C1 segment of cervical spinal cord (tissue), 14 donors: Measurements from ENCODE around the gene AGO1.

Experiments
- DNase-seq, 14 donors: peaks; one replicate each; lab custom pipeline; 2025; lab: John Stamatoyannopoulos, UW

The AGO1 gene

GRCh38 chr1:35882945-35883634, at the start of gene AGO1:
TSS of gene AGO1 (plus strand) at chr1:35883209. CDS start at chr1:35883422, 213 bp downstream.
- DNase-seq = peak; percentile 36 to 97 (median 88)

GRCh38 chr1:35833395-35833794, 49.6 kb upstream of the AGO1 start:
- DNase-seq = no peak

- DNase-seq = no peak
Measured at GRCh38 chr1:35834218-35834617, 48.8 kb upstream of the AGO1 start.

DNA sequence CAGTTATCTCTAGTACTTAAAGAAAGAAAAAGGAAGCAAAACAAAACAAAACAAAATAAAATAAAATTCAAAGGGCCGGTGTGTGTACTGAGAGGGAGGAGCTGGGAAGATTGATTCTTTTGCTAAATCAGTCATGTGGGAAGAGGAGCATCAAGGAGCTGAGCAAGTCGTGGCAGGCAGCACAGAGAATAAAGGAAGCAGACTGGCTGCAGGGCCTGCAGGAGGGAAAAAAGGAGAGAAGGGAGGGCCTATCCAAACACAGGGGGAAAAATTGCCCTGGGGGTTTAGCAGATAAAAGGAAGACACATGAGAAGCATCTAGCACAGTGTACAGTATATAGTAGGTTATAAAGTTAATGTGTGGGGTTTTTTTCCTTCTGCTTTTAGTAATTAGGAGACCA, 47.6 kb upstream of the AGO1 start:
- DNase-seq = no peak

GRCh38 chr1:35836734-35837133, 46.3 kb upstream of the AGO1 start:
- no peak for DNase-seq

DNA sequence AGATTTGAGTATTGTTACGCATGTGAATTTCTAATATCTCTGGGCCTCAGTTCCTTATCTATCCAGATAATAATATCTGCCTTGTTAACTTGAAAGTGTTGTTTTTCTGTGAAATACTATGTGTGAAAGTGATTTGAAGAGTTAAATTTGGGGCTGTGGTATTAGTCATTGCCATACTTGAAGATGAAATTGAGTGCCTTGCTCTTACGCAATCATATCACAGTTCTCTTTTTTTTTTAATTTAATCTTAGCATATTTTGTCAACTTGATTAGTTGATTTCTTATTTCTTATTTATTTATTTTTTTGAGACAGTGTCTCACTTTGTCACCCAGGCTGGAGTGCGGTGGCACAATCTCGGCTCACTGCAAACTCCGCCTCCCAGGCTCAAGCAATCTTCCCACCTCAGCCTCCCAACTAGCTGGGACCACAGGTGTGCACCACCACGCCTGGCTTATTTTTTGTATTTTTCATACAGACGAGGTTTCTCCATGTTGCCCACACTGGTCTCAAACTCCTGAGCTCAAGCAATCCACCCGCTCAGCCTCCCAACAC, 44.2 kb upstream of the AGO1 start:
- no peak for DNase-seq

DNA sequence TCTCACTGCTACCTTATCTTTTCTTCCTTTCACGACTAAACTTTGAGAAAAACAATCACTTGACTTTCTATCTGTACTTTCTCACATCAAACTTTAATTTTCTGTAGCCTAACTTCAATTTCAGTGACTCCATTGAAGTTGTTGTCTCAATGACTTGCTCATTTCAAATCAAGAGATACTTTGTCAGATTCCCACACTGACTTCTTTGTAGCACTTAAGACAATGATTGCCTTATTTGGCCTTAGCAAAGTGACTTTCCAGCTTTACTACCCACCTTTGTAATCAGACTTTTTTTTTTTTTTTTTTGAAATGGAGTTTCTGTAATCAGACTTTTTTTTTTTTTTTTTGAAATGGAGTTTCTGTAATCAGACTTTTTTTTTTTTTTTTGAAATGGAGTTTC, 38.2 kb upstream of the AGO1 start:
- no peak for DNase-seq

- DNase-seq = peak in 4 of 14 donors; percentile 7 to 26 (median 12)
Measured at GRCh38 chr1:35845766-35846165, 37.2 kb upstream of the AGO1 start.

- DNase-seq = no peak
Measured at GRCh38 chr1:35847935-35848565, 35.0 kb upstream of the AGO1 start.

- no peak for DNase-seq
Measured at GRCh38 chr1:35850051-35850450, 33.0 kb upstream of the AGO1 start.

- no peak for DNase-seq
Measured at GRCh38 chr1:35850716-35851115, 32.3 kb upstream of the AGO1 start.

GRCh38 chr1:35851132-35851869, 31.7 kb upstream of the AGO1 start:
- DNase-seq = peak in 5 of 14 donors; percentile 4 to 77 (median 21)

GRCh38 chr1:35852241-35852640, 30.8 kb upstream of the AGO1 start:
- no peak for DNase-seq

DNA sequence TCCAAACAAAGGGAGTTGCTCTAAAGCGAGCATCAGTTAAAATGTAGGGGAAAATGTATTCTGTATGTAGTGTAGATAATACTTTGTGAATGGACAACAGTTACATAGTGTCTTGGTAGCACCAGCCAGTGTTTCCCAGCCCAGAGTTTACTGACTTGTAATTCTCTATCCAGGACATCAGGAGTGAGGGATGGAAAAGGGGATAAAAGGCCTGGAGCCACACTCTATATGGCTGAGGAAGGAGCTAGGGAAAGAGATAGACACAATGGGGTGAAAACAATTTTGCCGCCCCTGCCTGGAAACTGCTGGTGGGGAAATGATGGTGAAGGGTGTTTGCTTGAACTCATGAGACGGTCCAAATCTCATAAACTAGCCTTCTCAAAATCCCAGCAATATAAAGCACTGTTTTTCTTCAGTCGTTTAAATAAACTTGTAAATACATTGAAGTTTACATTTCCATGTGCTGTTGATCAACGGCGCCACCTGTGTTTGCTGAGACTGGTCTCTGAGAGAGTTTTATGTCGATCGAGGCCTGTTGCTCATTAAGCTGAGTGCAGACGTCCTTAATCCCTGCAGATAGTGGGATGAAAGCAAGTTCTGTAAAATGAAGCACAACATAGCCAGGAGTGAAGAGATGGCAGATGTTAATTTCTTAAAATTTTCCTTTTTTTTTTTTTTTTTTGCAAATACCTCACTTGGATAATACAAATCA, 27.9 kb upstream of the AGO1 start:
- no peak for DNase-seq

DNA sequence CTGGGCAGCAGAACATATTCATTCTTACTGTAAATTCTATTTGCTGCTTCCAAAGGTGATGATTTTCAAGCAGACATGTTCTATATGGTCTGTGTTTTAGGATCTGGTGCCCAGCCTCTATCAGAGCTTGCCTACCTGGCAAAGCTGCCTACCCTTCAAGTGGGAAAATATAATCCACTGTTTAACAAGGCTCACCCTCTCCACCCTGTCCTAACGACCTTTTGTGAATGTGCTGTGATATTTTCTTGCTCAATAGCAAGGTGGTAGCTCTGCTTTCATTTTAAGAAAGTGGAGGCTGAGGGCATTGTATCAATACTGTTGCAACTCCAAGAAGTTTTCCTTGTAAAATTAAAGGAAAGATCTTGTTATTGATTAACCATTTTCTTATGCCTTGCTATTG, 26.0 kb upstream of the AGO1 start:
- DNase-seq = no peak

DNA sequence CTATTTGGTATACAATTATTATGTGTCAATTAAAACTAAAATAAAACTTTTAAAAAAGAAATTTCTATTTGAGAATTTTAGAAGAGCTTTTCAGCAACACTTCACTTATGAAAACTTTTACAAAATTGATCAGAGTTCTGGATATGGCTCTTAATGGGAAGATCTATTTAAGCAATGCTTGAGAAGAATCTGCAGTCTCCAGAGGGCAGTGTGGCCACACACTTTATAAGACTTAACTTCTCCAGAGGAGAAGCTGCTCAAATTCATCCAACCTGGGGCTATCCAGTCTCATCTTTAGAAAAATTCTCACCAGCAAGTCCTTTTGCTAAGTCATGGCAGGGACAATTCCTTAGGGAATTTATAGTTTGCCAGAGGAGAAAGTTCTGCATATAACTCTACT, 25.2 kb upstream of the AGO1 start:
- no peak for DNase-seq

DNA sequence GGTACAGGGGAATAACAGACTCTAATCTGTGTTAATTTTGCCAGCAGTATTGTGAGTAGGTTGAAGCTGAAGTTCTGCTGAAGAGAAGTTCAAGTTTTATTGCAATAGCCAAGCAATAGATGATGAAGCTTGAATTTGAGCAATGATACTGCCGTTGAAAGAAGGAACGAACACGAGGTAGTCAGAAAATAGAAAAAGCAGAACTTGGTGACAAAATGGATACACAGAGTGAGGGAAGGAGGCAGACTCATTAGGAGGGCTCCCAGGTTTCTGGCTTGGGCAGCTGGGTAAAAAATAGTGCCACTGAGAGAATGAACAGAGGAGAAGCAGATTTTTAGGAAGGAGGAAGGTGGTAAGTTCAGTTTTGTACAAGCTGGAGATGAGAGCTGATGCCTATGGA, 22.3 kb upstream of the AGO1 start:
- DNase-seq = no peak

- no peak for DNase-seq
Measured at GRCh38 chr1:35863136-35863535, 19.9 kb upstream of the AGO1 start.

DNA sequence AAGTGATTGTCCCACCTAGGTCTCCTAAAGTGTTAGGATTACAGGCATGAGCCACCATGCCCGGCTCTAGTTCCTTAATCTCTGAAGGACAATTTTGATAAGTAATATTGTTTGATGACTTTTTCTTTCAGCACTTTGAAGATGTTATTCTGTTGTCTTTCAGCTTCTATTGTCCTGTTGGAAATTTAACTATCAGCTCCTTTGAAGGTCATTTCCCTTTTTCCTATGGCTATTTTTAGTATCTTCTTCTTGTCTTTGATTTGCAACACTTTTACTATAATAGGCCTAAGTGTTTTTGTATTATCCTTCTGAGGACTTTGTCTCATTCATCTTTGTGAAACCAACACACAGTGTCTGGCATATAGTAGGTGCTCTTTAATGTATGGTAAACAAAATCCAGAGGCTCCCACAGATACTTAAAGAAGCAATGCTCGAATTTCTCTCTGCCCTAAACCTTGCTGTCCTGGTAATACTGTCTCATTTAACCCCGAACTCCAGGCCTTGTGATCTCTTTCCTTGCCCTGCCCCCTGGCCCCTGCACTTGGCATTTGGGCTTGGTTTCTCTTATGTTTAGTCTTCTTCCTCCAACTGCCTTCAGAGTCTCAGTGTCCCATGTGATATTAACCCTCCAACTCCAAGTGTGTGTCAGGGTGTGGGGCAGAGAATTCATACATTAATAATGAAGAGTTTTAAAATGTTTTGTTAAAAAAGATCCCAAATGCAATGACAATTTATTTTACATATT, 19.0 kb upstream of the AGO1 start:
- no peak for DNase-seq

- DNase-seq = no peak
Measured at GRCh38 chr1:35864813-35865212, 18.2 kb upstream of the AGO1 start.

DNA sequence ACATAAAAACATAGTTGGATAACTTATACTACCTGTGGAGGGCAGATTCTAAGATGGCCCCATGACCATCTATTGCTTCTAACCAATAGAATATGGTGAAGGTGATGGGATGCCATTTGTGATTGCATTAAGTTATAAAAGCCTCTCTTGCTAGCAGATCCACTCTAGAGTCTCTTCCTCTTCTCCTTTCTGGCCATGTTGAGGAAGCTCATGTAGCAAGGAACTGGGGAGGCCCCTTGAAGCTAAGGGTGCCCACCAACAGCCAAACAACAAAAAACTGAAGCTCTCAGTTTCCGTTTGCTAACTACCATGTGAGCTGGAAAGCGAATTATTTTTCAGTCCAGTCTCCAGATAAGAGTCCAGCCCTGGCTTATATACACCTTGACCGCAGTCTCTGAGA, 16.0 kb upstream of the AGO1 start:
- no peak for DNase-seq
